IMR-90 (cell line): ENCODE measurements around the gene CHP1. TPM values are rescaled to one million over a fixed set of nuclear protein-coding genes. Genes with fewer than 3 reads are reported as not detected.

Source experiments
- ATAC-seq: fragments of 200-7000 bp; cut with Tn5 transposase; 2 replicates; pipeline ENCODE4 v1.9.1; 2020; ENCODE audit warnings: low read depth, mild to moderate bottlenecking, moderate library complexity
- BruUV-seq: library from RNA; stranded (reverse); fragments of 400-500 nt; replicated peaks from 2 replicates; lab custom pipeline; 2021; lab: Mats Ljungman, UMichigan
- CTCF ChIA-PET: fragments of 300-600 bp; formaldehyde crosslinking; extraction: SDS; loops from one replicate; lab custom pipeline; 2021; ENCODE audit warnings: antibody characterized with exemption; lab: Yijun Ruan, JAX
- POLR2A ChIA-PET: fragments of 300-600 bp; sonication (Branson Sonifier 250); formaldehyde crosslinking; loops from one replicate; lab custom pipeline; 2022; ENCODE audit warnings: antibody characterized with exemption; ENCODE audit not compliant: unreplicated experiment; lab: Charles Lee
- DNase-seq: peaks from one replicate; pipeline ENCODE4 v3.0.0; 2013
- H2AFZ ChIP-seq: replicated peaks from 2 replicates; pipeline ENCODE3; 2013; ENCODE audit warnings: low read length, mild to moderate bottlenecking; ENCODE audit not compliant: poor library complexity
- H2AK5ac ChIP-seq: 2 replicates; pipeline ENCODE4 v1.6.1; 2013; ENCODE audit warnings: low read depth, low read length, inconsistent platforms
- H2AK9ac ChIP-seq: replicated peaks from 2 replicates; pipeline ENCODE3; 2013; ENCODE audit warnings: mild to moderate bottlenecking, low read depth, low read length, moderate library complexity; ENCODE audit not compliant: poor library complexity
- H2BK120ac ChIP-seq: 2 replicates; pipeline ENCODE4 v1.6.1; 2013; ENCODE audit warnings: low read depth, low read length, inconsistent platforms
- H2BK15ac ChIP-seq: 3 replicates; pipeline ENCODE4 v1.6.1; 2013; ENCODE audit warnings: low read depth, low read length, inconsistent platforms
- H2BK20ac ChIP-seq: 2 replicates; pipeline ENCODE4 v1.6.1; 2013; ENCODE audit warnings: low read depth, mild to moderate bottlenecking, inconsistent platforms, low read length, moderate library complexity
- H2BK5ac ChIP-seq: 2 replicates; pipeline ENCODE4 v1.6.1; 2013; ENCODE audit warnings: mild to moderate bottlenecking, low read depth, low read length, inconsistent platforms; ENCODE audit not compliant: poor library complexity, severe bottlenecking
- H3K14ac ChIP-seq: replicated peaks from 2 replicates; pipeline ENCODE4 v1.6.1; 2013; ENCODE audit warnings: low read depth, low read length, inconsistent platforms
- H3K18ac ChIP-seq: 2 replicates; pipeline ENCODE4 v1.6.1; 2013; ENCODE audit warnings: low read depth, low read length, control low read depth
- H3K23ac ChIP-seq: 2 replicates; pipeline ENCODE4 v1.6.1; 2013; ENCODE audit warnings: low read depth, low read length, inconsistent platforms
- H3K27ac ChIP-seq: 2 replicates; pipeline ENCODE4 v1.5.1; 2013; ENCODE audit warnings: mild to moderate bottlenecking, control low read depth, low read length; ENCODE audit not compliant: insufficient read depth
- H3K27me3 ChIP-seq: 2 replicates; pipeline ENCODE4 v1.6.1; 2013; ENCODE audit warnings: low read length; ENCODE audit not compliant: control insufficient read depth, insufficient read depth
- H3K36me3 ChIP-seq: 2 replicates; pipeline ENCODE4 v1.6.1; 2013; ENCODE audit warnings: low read length, mixed read lengths; ENCODE audit not compliant: control insufficient read depth, insufficient read depth
- H3K4ac ChIP-seq: 2 replicates; pipeline ENCODE4 v1.6.1; 2013; ENCODE audit warnings: low read depth, low read length, inconsistent platforms
- H3K4me1 ChIP-seq: 2 replicates; pipeline ENCODE4 v1.6.1; 2013; ENCODE audit warnings: low read length, mixed read lengths; ENCODE audit not compliant: control insufficient read depth, insufficient read depth
- H3K4me2 ChIP-seq: 2 replicates; pipeline ENCODE4 v1.6.1; 2013; ENCODE audit warnings: low read depth, mild to moderate bottlenecking, control low read depth, low read length, moderate library complexity
- H3K4me3 ChIP-seq: 2 replicates; pipeline ENCODE4 v1.5.1; 2013; ENCODE audit warnings: low read depth, mild to moderate bottlenecking, control low read depth, low read length, moderate library complexity; ENCODE audit not compliant: insufficient read depth
- H3K56ac ChIP-seq: 2 replicates; pipeline ENCODE4 v1.6.1; 2013; ENCODE audit warnings: low read length, inconsistent platforms; ENCODE audit not compliant: insufficient read depth; ENCODE audit errors: extremely low read depth
- H3K79me1 ChIP-seq, 2 experiments: 2 replicates each; pipeline ENCODE4 v1.6.1; 2013; ENCODE audit warnings: low read length in 2 of 2, inconsistent platforms in 1 of 2, low read depth in 1 of 2
- H3K9ac ChIP-seq: 2 replicates; pipeline ENCODE4 v1.6.1; 2013; ENCODE audit warnings: low read depth, low read length, control low read depth
- H3K9me1 ChIP-seq: 2 replicates; pipeline ENCODE4 v1.6.1; 2013; ENCODE audit warnings: low read length, inconsistent platforms; ENCODE audit not compliant: insufficient read depth
- H3K9me3 ChIP-seq: 2 replicates; pipeline ENCODE4 v1.6.1; 2013; ENCODE audit warnings: low read length; ENCODE audit not compliant: control insufficient read depth, insufficient read depth
- H4K20me1 ChIP-seq: 2 replicates; pipeline ENCODE4 v1.6.1; 2013; ENCODE audit warnings: low read length, inconsistent platforms; ENCODE audit not compliant: insufficient read depth
- H4K5ac ChIP-seq: 2 replicates; pipeline ENCODE4 v1.6.1; 2013; ENCODE audit warnings: mild to moderate bottlenecking, low read depth, low read length, control low read depth
- H4K8ac ChIP-seq, 2 experiments: 2 replicates each; pipeline ENCODE4 v1.6.1; 2013; ENCODE audit warnings: low read depth in 2 of 2, low read length in 2 of 2, control low read depth in 1 of 2, inconsistent platforms in 1 of 2
- H4K91ac ChIP-seq: 2 replicates; pipeline ENCODE4 v1.6.1; 2013; ENCODE audit warnings: low read depth, low read length, inconsistent platforms; ENCODE audit not compliant: insufficient read depth
- BHLHE40 ChIP-seq: fragments of 150-350 bp; IDR thresholded peaks from 2 replicates; pipeline ENCODE4 v1.6.1; 2016; ENCODE audit warnings: mild to moderate bottlenecking, low read depth, low read length
- CEBPB ChIP-seq: IDR thresholded peaks from 2 replicates; pipeline ENCODE4 v1.6.1; 2012; ENCODE audit warnings: low read depth, low read length, improper control_type of control experiment
- CHD1 ChIP-seq: IDR thresholded peaks from 2 replicates; pipeline ENCODE4 v1.6.1; 2012; ENCODE audit warnings: low read depth, low read length, improper control_type of control experiment
- ELK1 ChIP-seq: fragments of 150-350 bp; IDR thresholded peaks from 2 replicates; pipeline ENCODE4 v1.6.1; 2016; ENCODE audit warnings: low read depth, mild to moderate bottlenecking, low read length, moderate library complexity, borderline replicate concordance
- FOS ChIP-seq: fragments of 150-350 bp; IDR thresholded peaks from 2 replicates; pipeline ENCODE4 v1.6.1; 2016; ENCODE audit warnings: low read depth, low read length
- MAZ ChIP-seq: IDR thresholded peaks from 2 replicates; pipeline ENCODE4 v1.6.1; 2012; ENCODE audit warnings: low read depth, mild to moderate bottlenecking, low read length, improper control_type of control experiment, moderate library complexity, borderline replicate concordance
- MXI1 ChIP-seq: IDR thresholded peaks from 2 replicates; pipeline ENCODE4 v1.6.1; 2012; ENCODE audit warnings: low read depth, mild to moderate bottlenecking, low read length, moderate library complexity, borderline replicate concordance
- POLR2A ChIP-seq: IDR thresholded peaks from 2 replicates; pipeline ENCODE4 v1.6.1; 2012; ENCODE audit warnings: mild to moderate bottlenecking, low read depth, low read length
- RAD21 ChIP-seq: IDR thresholded peaks from 2 replicates; pipeline ENCODE4 v1.6.1; 2012; ENCODE audit warnings: low read length, improper control_type of control experiment
- SMC3 ChIP-seq: fragments of 150-350 bp; IDR thresholded peaks from 2 replicates; pipeline ENCODE4 v1.6.1; 2016; ENCODE audit warnings: low read depth, mild to moderate bottlenecking, antibody characterized with exemption, low read length, moderate library complexity
- WGBS, 2 experiments: methylation state at CpG; one replicate each; pipeline versions ENCODE4 v1.1.5 to v1.1.7; 2013; ENCODE audit warnings: missing lambda C conversion rate in 2 of 2; ENCODE audit not compliant: insufficient read length in 1 of 2; ENCODE audit errors: extremely low coverage in 2 of 2; 5-methylcytosine and 5-hydroxymethylcytosine counted together
- dilution Hi-C: fragments of 300-500 bp; cut with HindIII; formaldehyde crosslinking; loops from one replicate; pipeline ENCODE4 v1.14.3; 2018; ENCODE audit warnings: low sequenced_read_pairs; ENCODE audit not compliant: unreplicated experiment
- in situ Hi-C: fragments of 300-500 bp; cut with MboI; formaldehyde crosslinking; loops from 3 replicates; pipeline ENCODE4 v1.14.3; 2019; ENCODE audit warnings: low sequenced_read_pairs, inconsistent platforms, mixed read lengths
- intact Hi-C: fragments of 100-400 bp; cut with micrococcal nuclease; formaldehyde crosslinking; loops from 2 replicates; pipeline ENCODE4 v1.10.0; 2022
- polyA plus RNA-seq, 3 experiments: library from polyadenylated mRNA; depleted of rRNA; stranded (reverse); fragments of >200 nt; gene quantifications; 2 replicates each; pipeline ENCODE4 v1.2.3, GENCODE V29; 2012; ENCODE audit warnings: low replicate concordance in 1 of 3
- total RNA-seq: library from RNA; depleted of rRNA; stranded (reverse); fragments of >200 nt; gene quantifications from 2 replicates; pipeline ENCODE4 v1.2.3, GENCODE V29; 2012

Gene CHP1
- total and polyA plus RNA-seq, 2 of the 4 experiments (the other 2 are of a cell fraction), result 39.2 to 96.1 TPM

GRCh38 chr15:41286665-41287333 is 55.7 kb downstream of the CHP1 start:
- Histone ChIP-seq H3K4me1 (peaks cover 3% of the 10 kb centered on the region), H2BK120ac (no peak overlapping the region), H3K23ac (no peak overlapping the region), H3K9ac (no peak overlapping the region), H2BK15ac (no peak overlapping the region), H3K27me3 (no peaks in the 10 kb centered on the region), H3K4me2 (no peak overlapping the region), H3K36me3 (peaks cover 23% of the 10 kb centered on the region), H3K4me3 (no peak overlapping the region), H4K5ac (no peak overlapping the region), H4K91ac (no peak overlapping the region), H3K18ac (no peak overlapping the region), H3K56ac (no peak overlapping the region), H2AK9ac (no peak overlapping the region), H3K4ac (no peak overlapping the region), H4K20me1 (peaks cover 3% of the 10 kb centered on the region; the same call in 1 of the 2 replicates), H2BK20ac (no peak overlapping the region), H2AK5ac (no peak overlapping the region), H3K79me1 (peaks cover 19 to 56% of the 10 kb centered on the region in 2 experiments), H3K9me3 (no peaks in the 10 kb centered on the region), H2AFZ (no peak overlapping the region), H3K14ac (no peak overlapping the region), H3K9me1 (peaks cover 2% of the 10 kb centered on the region), H3K27ac (no peak overlapping the region), H2BK5ac (no peak overlapping the region), H4K8ac (no peak overlapping the region)
- no TSS peak for BruUV-seq
- ChIA-PET POLR2A (no interaction called here), CTCF (no interaction called here)
- ATAC-seq (no peak), DNase-seq (peak; percentile 44)
- WGBS, 2 experiments, result no CpG with 5 or more reads among the region's 6 CpGs
- TF ChIP-seq ELK1, result no peak
- TF ChIP-seq BHLHE40, result no peak
- peak; percentile 22; the same call in 1 of the 2 replicates for TF ChIP-seq FOS
- peak; percentile 97 for TF ChIP-seq CEBPB
- no peak for TF ChIP-seq CHD1
- TF ChIP-seq MXI1, result no peak
- TF ChIP-seq POLR2A, result no peak
- TF ChIP-seq SMC3, result no peak
- no peak for TF ChIP-seq RAD21
- no peak for TF ChIP-seq MAZ
- intact Hi-C loops (no loop called here), dilution Hi-C loops (no loop called here), in situ Hi-C loops (no loop called here)
